IPS-11a (cell line): ENCODE results near the gene GSKIP.
"Not testable (repeated sequence)": the region's sequence is repeated elsewhere in the genome, so short reads cannot be mapped to it uniquely, and the experiment has no call there.

Source experiments
- H3K4me3 ChIP-seq: one replicate; pipeline ENCODE4 v1.5.1; 2013; ENCODE audit warnings: low read depth, low read length, control low read depth

GSKIP gene

DNA sequence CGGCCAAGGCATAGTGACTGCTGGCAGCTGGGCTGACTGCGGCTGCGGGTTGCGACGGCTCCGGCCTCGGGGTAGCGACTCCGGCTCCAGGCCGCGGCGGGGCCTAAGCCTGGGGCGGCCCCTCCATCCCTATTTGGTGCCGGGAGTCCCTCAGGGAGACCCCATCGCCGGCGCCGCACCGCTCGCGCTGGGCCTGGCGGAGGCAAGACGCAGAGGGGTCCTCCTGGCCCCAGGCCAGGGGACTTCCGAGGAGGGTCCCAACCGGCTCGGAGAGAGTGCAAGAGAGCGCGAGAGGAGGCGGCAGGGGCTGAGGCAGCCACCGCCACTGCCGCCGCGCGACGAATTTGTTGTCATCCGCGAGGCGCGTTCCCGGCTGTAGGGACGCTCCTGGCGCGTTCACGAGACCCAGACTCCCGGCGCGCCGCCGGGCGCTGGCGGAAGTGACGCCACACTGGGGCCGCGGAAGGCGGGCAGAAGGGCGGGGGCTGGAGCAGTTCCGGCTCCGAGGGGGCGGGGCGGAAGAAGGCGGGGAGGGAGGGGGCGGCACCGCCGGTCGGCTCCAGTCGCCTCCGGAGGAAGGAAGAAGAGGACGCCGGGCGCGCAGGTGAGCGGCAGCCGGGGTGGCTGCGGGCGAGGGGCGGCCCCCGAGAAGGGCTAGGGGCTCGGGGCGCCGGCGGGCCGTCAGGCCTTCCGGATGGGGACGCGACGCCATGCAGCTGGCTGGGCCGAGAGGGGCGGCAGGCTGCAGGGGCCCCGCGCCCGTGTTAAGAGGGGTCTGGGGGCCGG, at the start of gene GSKIP, which contains the start of gene ATG2B:
Gene GSKIP, plus strand, starts transcription at position 562 of the 786 bp plus-strand sequence. CDS start 18,722 bp downstream, outside the sequence.
Gene ATG2B, minus strand, starts transcription at position 377 of the 786 bp plus-strand sequence. Its CDS starts 365 bp downstream, at position 12.
- peak within 1 kb of the TSS; percentile 93 for H3K4me3 ChIP-seq

DNA sequence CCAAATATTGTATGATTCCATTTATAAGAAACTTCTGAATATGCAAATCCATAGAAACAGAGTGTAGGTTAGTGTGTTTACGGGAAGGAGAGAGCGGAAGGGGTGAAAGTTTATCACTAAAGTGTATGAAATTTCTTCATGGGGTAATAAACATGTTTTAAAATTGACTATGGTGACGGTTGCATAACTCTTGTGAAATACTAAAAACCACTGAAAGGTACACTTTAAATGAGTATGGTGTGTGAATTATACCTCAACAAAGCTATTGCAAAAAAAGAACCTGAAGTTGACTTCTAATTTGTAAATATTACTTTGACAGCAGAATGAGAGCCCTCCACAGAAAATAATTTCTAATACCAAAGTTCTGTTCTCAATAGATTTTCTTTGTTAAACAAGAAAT, 47.2 kb upstream of the GSKIP start:
- H3K4me3 ChIP-seq = no peak overlapping the region

DNA sequence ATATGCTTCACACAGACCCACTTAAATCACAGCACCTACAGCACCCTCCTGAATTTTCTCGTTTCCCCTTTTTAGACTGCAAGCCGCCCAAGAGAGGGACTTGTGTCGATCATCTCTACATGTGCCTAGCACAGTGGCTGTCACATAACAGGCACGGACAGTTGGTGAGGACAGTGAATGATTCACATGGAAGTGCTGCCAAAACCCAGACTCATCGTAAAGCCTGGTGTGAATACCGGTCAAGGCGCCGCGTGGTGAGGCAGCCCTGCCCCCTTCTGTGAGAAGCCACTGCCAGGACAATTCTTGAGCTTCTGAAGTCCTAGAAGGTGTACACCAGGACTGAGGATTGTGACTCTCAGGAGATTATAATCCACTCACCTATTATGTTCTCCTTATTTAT, 44.5 kb upstream of the GSKIP start:
- no peak overlapping the region for H3K4me3 ChIP-seq

DNA sequence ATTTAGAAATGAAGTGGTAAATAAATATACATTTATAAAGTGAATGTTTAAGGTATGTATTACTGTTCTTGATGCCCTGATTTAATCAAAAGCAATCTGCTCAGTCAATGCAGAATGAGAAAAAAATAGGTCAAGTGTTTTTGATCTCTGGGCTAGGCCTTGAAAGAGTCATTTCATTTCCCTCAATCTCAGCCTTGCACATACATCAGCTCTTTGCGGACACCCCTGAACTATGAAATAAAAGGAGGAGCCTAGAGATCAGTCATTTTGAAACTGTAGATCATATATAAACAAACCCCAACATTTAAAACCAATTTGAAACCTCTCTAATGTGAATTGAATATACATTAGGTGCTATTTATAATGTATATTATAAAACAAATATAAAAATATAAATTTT, 42.7 kb upstream of the GSKIP start:
- H3K4me3 ChIP-seq = no peak overlapping the region

DNA sequence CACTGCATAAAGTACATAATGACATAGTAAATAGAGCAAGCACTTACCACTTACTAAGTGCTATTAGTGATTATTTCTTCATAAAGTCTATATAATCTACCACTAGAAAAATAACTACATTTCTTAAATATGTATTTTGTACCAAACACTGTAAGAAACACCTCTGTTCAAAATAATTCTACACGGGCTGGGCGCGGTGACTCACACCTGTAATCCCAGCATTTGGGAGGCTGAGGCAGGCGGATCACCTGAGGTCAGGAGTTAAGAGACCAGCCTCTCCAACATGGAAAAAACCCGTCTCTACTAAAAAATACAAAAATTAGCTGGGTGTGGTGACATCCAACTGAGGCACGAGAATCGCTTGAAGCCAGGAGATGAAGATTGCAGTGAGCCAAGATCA, 39.1 kb upstream of the GSKIP start:
- H3K4me3 ChIP-seq = no peak overlapping the region

GRCh38 chr14:96338551-96338950, 24.8 kb upstream of the GSKIP start:
- no peak overlapping the region for H3K4me3 ChIP-seq

DNA sequence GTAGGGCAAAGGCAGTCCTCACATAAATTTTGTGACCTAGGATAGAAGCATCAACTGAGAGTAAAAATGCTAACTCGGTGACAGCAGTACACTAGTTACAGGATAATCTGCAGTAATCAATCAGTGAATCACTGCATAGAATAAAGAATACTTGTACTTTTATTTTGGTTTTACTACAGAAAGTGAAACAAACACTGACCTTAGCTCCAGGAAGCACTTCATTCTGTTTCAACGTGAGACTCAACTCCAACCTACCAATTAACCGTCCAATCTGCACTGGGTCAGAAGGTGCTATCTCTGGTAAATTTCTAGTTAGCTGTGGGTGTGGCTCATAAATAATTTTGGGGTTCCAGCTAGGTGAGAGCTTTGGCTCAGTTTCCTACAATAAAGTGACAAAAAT, 22.0 kb upstream of the GSKIP start:
- H3K4me3 ChIP-seq = no peak overlapping the region

DNA sequence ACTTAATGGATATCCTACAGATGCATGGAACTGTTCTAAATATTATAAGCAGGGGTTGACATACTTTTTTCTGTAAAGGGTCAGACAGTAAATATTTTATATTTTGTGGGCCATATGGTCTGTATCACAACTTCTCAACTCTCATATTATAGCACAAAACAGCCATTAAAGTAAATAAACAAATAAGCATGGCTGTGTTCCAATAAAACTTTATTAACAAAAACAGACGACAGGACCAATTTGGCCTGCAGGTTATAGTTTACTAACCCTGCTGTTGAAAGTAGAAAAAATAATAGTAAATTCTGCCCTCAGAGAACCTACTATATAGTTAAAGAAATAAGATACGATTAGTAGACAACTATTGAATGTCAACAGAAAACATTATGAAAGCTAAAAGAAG, 17.7 kb upstream of the GSKIP start:
- no peak overlapping the region for H3K4me3 ChIP-seq

DNA sequence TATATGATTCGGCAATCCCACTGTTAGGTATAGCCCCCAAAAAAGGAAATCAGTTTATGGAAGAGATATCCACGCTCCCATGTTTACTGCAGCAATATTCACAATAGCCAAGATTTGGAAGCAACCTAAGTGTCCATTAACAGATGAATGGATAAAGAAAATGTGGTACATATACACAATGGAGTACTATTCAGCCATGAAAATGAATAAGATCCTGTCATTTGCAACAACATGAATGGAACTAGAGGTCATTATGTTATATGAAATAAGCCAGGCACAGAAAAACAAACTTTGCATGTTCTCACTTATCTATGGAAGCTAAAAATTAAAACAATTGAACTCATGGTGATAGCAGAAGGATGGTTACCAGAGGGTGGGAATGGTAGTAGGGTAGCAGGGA, 15.4 kb upstream of the GSKIP start:
- H3K4me3 ChIP-seq = not testable (repeated sequence)

- H3K4me3 ChIP-seq = no peak overlapping the region
Observed at GRCh38 chr14:96349286-96350075, 13.8 kb upstream of the GSKIP start.

GRCh38 chr14:96351986-96352385, 11.3 kb upstream of the GSKIP start:
- H3K4me3 ChIP-seq = no peak overlapping the region

DNA sequence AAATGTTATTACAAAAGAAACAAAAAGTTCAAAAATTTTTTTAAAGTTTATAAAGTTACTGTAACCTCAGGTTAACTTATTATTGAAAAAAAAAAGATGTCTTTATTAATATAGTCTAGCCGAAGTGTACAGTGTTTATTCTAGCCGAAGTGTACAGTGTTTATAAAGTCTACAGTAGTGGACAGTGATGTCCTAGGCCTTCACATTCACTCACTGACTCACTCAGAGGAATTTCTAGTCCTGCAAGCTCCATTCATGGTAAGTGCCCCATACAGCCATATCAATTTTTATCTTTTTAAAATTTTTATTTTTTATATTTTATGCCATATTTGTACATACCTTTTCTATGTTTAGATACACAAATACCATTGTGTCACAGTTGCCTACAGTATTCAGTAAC, 10.6 kb upstream of the GSKIP start:
- no peak overlapping the region for H3K4me3 ChIP-seq

DNA sequence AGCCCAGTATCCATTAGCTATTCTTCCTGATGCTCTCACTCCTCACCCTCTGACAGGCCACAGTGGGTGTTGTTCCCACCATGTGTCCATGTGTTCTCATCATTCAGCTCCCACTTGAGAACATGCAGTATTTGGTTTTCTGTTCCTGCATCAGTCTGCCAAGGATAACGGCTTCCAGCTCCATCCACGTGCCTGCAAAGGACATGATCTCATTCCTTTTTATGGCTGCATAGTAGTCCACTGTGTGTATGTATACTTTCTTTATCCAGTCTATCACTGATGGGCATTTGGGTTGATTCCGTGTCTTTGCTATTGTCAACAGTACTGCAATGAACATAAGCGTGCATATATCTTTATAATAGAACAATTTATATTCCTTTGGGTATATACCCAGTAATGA, 9.1 kb upstream of the GSKIP start:
- H3K4me3 ChIP-seq = no peak overlapping the region

- H3K4me3 ChIP-seq = no peak overlapping the region
Observed at GRCh38 chr14:96357216-96357615, 6.1 kb upstream of the GSKIP start.

- no peak overlapping the region for H3K4me3 ChIP-seq
Observed at GRCh38 chr14:96359959-96360358, 3.4 kb upstream of the GSKIP start.

- H3K4me3 ChIP-seq = peak overlapping the region; percentile 90
Observed at GRCh38 chr14:96362071-96362964, 1.0 kb upstream of the GSKIP start.

DNA sequence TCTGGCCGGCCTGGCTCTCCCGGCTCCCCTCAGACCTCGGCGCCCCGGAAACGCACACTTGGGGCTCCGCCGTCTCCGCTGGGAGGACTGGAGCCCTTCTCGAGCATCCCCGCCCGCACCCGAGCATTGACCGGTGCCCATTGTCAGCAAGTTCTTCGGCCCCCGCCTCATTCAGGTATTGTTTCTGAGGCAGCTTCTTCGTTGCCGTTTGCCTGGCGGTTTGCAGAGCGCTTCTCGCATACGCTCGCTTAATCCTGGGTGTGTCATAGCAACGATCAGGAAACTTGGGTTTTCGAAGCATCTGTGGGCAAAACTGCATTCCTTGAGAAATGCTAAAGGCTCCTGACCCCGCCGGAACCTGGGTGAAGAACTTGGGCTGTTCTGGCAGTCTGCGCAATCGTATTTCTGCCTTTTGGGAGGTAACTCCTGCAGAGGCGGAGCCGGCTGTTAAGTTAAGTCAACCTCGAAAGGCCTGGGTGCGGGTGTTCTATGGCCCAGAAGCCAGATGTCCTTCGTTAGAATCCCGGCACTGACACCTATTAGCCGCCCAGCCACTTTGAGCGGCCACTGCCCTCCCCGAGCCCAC, 518 bp downstream of the GSKIP start:
- H3K4me3 ChIP-seq = peak overlapping the region; percentile 93

GRCh38 chr14:96364962-96365361, 1.6 kb downstream of the GSKIP start:
- H3K4me3 ChIP-seq = no peak overlapping the region

- no peak overlapping the region for H3K4me3 ChIP-seq
Observed at GRCh38 chr14:96368534-96368933, 5.2 kb downstream of the GSKIP start.

DNA sequence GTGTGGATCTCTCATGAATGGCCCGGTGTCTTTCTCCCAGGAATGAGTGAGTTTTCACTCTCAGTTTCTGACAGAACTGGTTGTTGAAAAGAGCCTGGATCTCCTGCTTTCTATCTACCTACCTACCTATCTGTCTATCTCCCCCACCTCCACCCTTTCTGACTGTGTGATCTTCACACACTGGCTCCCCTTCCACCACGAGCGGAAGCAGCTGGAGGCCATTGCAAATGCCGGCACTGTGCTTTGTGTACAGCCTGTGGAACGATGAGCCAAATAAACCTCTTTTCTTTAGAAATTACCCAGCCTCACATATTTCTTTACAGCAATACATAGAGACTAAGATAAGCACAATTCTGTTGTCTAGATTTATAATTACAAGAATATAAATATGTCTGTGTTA, 7.2 kb downstream of the GSKIP start:
- H3K4me3 ChIP-seq = no peak overlapping the region

DNA sequence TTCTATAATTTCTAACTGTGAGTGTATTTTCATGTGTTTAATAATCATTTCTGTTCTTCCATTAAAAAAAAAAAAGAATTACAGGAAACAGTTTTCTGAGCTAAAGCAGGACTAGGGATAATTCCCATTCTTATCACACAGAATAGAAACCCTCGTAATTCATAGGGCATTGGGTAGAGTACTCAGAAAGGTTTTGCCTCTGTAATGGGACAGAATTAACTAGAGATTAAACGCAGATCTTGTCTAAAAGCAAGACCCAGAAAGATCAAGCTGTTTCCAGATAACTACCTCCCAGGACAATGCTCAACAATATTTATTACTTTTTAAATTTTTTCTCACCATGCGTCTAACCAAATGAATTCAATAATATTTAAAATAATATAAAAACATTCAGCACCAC, 10.2 kb downstream of the GSKIP start:
- no peak overlapping the region for H3K4me3 ChIP-seq
